HepG2 (cell line): ENCODE data around the gene PHF3. TPM values are rescaled to one million over a fixed set of nuclear protein-coding genes. Genes with fewer than 3 reads are reported as not detected.
A peak's percentile ranks its signal among the peaks of the same experiment; 100 is the strongest.

Experiments used
- ADNP ChIP-seq: sonication (generic); formaldehyde crosslinking; IDR thresholded peaks from 2 replicates; pipeline ENCODE4 v1.4.0; 2020; ENCODE audit warnings: missing genetic modification reagents
- FIP1L1 ChIP-seq: fragments of 200-400 bp; formaldehyde crosslinking; IDR thresholded peaks from 2 replicates; pipeline ENCODE4 v1.6.1; 2018; ENCODE audit warnings: low read depth, mild to moderate bottlenecking, low read length, moderate library complexity, borderline replicate concordance; ENCODE audit not compliant: insufficient read depth
- GTF3A ChIP-seq: sonication (generic); formaldehyde crosslinking; conservative IDR thresholded peaks from 2 replicates; pipeline ENCODE4 v1.4.0; 2020; ENCODE audit warnings: mild to moderate bottlenecking, missing genetic modification reagents
- HIVEP1 ChIP-seq: sonication (generic); formaldehyde crosslinking; IDR thresholded peaks from 2 replicates; pipeline ENCODE4 v1.4.0; 2020; ENCODE audit warnings: mild to moderate bottlenecking, missing genetic modification reagents
- HNF1B ChIP-seq: sonication (generic); formaldehyde crosslinking; IDR thresholded peaks from 2 replicates; pipeline ENCODE4 v1.5.1; 2020; ENCODE audit warnings: mild to moderate bottlenecking, moderate library complexity, missing genetic modification reagents
- PHB2 ChIP-seq: fragments of 450-650 bp; IDR thresholded peaks from 2 replicates; pipeline ENCODE4 v1.6.1; 2018; ENCODE audit not compliant: partially characterized antibody
- RARA ChIP-seq: IDR thresholded peaks from 2 replicates; pipeline ENCODE4 v1.6.1; 2016; ENCODE audit warnings: missing genetic modification reagents, missing compliant biosample characterization
- SP1 ChIP-seq, 2 experiments: fragments of 450-650 bp in 1 of 2; sonication (generic) in 1 of 2; formaldehyde crosslinking in 1 of 2; IDR thresholded peaks; 2 replicates each; pipeline versions ENCODE4 v1.4.0 to v1.6.1; 2016 to 2020; ENCODE audit warnings: missing genetic modification reagents in 1 of 2
- SYNCRIP ChIP-seq: fragments of 200-400 bp; formaldehyde crosslinking; IDR thresholded peaks from 2 replicates; pipeline ENCODE4 v1.6.1; 2018; ENCODE audit warnings: mild to moderate bottlenecking, low read depth, low read length; ENCODE audit not compliant: insufficient read depth
- THRA ChIP-seq: sonication (generic); formaldehyde crosslinking; IDR thresholded peaks from 2 replicates; pipeline ENCODE4 v1.4.0; 2020; ENCODE audit warnings: missing genetic modification reagents, borderline replicate concordance
- ZFAT ChIP-seq: sonication (generic); formaldehyde crosslinking; conservative IDR thresholded peaks from 2 replicates; pipeline ENCODE4 v1.8.1; 2023; ENCODE audit warnings: missing genetic modification reagents, inconsistent platforms
- ZHX2 ChIP-seq, 2 experiments: sonication (generic) in 1 of 2; formaldehyde crosslinking in 1 of 2; IDR thresholded peaks; 2 replicates each; pipeline versions ENCODE4 v1.6.1 to v1.9.0; 2014 to 2022; ENCODE audit warnings: antibody characterized with exemption in 1 of 2, borderline replicate concordance in 1 of 2, inconsistent platforms in 1 of 2, low read depth in 1 of 2, missing genetic modification reagents in 1 of 2
- ZNF180 ChIP-seq: sonication (generic); formaldehyde crosslinking; IDR thresholded peaks from 2 replicates; pipeline ENCODE4 v1.4.0; 2020; ENCODE audit warnings: low read depth, missing genetic modification reagents, borderline replicate concordance
- ZNF251 ChIP-seq: sonication (generic); formaldehyde crosslinking; IDR thresholded peaks from 2 replicates; pipeline ENCODE4 v1.9.0; 2021; ENCODE audit warnings: mild to moderate bottlenecking, missing genetic modification reagents
- ZNF710 ChIP-seq: sonication (generic); formaldehyde crosslinking; IDR thresholded peaks from 2 replicates; pipeline ENCODE4 v1.5.0; 2020; ENCODE audit warnings: mild to moderate bottlenecking, missing genetic modification reagents, borderline replicate concordance
- ZUFSP ChIP-seq: sonication (generic); formaldehyde crosslinking; IDR thresholded peaks from 2 replicates; pipeline ENCODE4 v1.9.0; 2021; ENCODE audit warnings: missing genetic modification reagents, mild to moderate bottlenecking, borderline replicate concordance
- polyA plus RNA-seq, 8 experiments: library from polyadenylated mRNA; depleted of rRNA in 3 of 8; stranded (reverse) in 7 of 8; unstranded in 1 of 8; fragments of >200 nt; fragmentation: Illumina TruSeq in 4 of 8; extraction: Trizol in 4 of 8; gene quantifications; 2 replicates each; pipeline versions ENCODE4 v1.2.1 to v1.2.3, GENCODE V29; 2011 to 2016; ENCODE audit warnings: low read depth in 4 of 8, missing spikeins in 1 of 8, mixed read lengths in 1 of 8; ENCODE audit not compliant: insufficient read depth in 1 of 8
- total RNA-seq, 5 experiments: library from RNA; depleted of rRNA; stranded (reverse); fragments of >200 nt; fragmentation: Illumina TruSeq; extraction: Trizol; gene quantifications; 2 replicates each; pipeline ENCODE4 v1.2.3, GENCODE V29; 2016; ENCODE audit warnings: low read depth in 1 of 5

The PHF3 gene
- total and polyA plus RNA-seq, 2 of the 13 experiments (the other 11 are each of a cell fraction or from before 2014, with no cell fraction given), result 19.8 to 70.4 TPM

- TF ChIP-seq SP1 (IDR thresholded peaks at IDR 0.05) (no peak), SP1 (CRISPR knock-in tag; IDR thresholded peaks at IDR 0.05) (no peak), ZUFSP (no peak), ZHX2 (IDR thresholded peaks at IDR 0.05; ENCODE audit: low read depth) (no peak), ZHX2 (CRISPR knock-in tag; IDR thresholded peaks at IDR 0.05; ENCODE audit: borderline replicate concordance) (no peak), THRA (CRISPR knock-in tag) (peak; percentile 79), HIVEP1 (CRISPR knock-in tag) (no peak), GTF3A (no peak), ADNP (no peak), ZNF710 (CRISPR knock-in tag) (no peak), RARA (0 out of 2 replicates have a peak, but pooled peaks have one; percentile 57), SYNCRIP (no peak), ZNF180 (no peak), FIP1L1 (no peak), ZNF251 (CRISPR knock-in tag) (no peak), PHB2 (no peak), HNF1B (no peak), ZFAT (no peak)
Observed at GRCh38 chr6:63589952-63590411, 45.6 kb upstream of the PHF3 start (continued).
